NB4 (cell line): ENCODE results near the gene CENPX.

Source experiments
- CTCF ChIP-seq: IDR thresholded peaks from one replicate; pipeline ENCODE4 v1.5.1; 2012; ENCODE audit warnings: low read depth, low read length
- MAX ChIP-seq: IDR thresholded peaks from 2 replicates; pipeline ENCODE4 v1.6.1; 2011; ENCODE audit warnings: low read depth, low read length
- POLR2A ChIP-seq: IDR thresholded peaks from 2 replicates; pipeline ENCODE4 v1.6.1; 2011; ENCODE audit warnings: mild to moderate bottlenecking; ENCODE audit not compliant: insufficient read length; ENCODE audit errors: extremely low read depth

- no peak for TF ChIP-seq CTCF
- TF ChIP-seq POLR2A, result peak; percentile 38
- TF ChIP-seq MAX, result no peak
These were observed 8.7 kb upstream of the CENPX start, which contains the start of gene RAC3 for GRCh38 chr17:82031303-82031884.
